GM18517 (cell line): ENCODE measurements around the gene EXOC6B.

ENCODE experiments used
- ATAC-seq: cut with Tn5 transposase; IDR thresholded peaks from one replicate; pipeline ENCODE4 v1.9.1; 2021; ENCODE audit warnings: mild to moderate bottlenecking, moderate library complexity; ENCODE audit not compliant: unreplicated experiment

The EXOC6B gene

DNA sequence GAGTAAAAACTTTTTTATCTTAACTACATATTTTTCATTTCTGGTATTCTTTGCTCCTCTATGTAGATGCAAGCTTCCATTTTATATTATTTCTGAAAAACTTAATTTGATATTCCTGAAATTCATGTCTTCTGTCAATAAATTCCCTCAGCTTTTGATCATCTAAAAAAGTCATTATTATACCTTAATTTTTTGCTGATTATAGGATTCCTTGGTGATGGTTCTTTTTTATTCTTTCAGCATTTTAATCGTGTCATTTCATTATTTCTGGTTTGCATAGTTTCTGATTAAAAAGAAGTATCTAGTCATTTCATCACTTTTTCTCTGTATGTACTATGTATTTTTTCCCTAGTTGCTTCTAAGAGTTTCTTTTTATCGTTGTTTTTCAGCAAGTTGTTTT is 436.4 kb downstream of the EXOC6B start:
- ATAC-seq, result no peak

DNA sequence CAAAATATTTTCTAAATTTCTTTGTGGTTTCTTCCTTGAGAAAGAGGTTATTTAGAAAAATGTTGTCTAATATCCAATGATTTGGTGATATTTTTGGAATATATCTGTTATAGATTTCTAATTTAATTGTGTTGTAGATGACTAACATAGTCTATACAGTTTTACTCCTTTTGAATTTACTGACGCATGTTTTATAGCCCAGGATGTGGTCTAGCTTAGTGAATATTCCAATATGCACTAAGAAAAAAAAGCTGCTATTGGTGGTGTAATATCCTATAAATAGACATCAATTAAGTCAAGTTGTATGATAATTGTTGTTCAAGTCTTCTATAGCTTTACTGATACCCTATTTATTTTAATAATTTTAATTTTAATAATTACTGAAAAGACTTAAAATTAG is 437.6 kb downstream of the EXOC6B start:
- no peak for ATAC-seq

DNA sequence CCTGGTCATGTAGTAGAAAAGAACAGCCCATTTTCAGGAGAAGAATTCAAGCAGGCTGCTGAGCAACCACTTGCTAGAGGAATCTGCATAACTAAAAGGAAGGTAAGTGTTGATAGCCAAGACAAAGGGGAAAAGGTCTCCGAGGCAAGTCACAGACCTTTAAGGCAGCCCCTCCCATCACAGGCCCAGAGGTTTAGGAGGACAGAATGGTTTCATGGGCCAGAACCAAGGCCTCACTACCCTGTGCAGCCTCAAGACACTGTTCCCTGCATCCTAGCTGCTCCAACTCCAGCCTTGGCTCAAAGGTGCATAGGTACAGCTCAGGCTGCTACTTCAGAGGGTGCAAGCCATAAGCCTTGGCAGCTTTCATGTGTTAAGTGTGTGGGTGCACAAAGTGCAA is 439.5 kb downstream of the EXOC6B start:
- no peak for ATAC-seq

DNA sequence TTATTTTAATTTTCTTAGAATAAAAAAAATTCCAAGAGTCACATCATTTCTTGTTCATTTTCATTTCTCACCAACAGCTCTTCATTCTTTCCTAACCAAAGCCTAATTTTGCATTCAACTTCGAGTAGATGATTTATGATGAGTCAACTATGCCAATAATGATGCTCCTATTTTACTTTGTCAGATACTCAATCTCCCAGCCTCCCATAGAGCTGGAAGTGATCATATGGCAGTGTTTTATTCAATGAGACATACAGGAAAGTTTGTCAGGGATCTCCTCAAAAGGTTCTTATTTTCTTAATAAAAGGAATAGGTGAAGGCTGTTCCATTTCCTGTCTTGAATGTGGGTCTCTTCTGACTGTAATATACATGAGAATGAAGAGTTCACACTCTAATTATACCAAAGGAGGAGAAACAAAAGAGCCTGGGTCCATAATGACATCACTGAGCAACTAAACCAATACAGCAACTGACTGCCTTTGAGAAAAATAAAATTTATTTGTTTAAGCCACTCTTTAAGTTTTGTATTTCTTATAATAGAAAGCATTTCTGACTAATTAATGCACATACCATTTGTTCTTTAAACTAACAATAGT is 447.0 kb downstream of the EXOC6B start:
- ATAC-seq, result no peak

DNA sequence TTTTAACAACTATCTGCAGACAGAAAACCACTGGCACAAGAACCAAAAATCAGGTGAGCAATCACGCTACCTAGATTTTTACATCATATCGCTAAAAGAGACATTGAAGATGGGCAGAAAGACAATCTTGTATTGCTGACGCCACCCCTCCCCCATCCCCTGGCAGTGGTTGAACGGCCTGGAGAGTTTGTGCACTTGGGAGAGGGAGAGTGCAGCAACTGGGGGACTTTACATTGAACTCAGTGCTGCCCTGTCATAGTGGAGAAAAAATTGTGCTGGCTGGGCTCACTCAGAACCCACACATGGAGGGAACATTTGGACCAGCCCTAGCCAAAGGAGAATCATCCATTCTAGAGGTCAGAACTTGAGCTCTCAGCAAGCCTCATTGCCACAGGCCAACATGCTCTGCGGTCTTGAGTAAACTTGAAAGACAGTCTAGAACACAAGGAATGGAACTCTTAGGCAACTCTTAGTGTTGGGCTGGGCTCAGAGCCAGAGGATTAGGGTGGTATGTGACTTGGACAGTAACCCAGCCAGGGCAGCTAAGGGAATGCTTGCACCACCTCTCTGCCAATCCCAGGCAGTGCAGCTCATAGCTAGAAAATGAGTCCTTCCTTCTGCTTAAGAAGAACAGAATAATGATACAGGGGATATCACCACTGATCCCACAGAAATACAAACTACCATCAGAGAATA is 458.2 kb downstream of the EXOC6B start:
- ATAC-seq, result no peak

DNA sequence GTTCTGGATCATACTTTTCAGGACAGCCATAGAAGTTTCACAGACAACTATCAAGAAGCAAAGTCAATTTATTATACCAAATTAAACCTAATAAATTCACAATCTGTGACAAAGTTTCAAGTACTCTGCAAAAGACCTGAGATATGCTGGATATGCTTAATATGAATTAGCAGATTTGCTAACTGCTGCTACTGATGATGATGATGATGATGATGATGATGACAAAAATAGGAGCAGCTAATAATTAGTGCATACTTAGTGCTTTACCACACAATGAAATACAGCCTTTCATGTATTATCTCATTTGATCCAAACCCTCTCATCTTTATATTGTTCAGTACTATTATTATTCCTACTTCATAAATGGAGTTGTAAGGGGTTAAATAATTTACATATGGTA is 462.4 kb downstream of the EXOC6B start:
- no peak for ATAC-seq

DNA sequence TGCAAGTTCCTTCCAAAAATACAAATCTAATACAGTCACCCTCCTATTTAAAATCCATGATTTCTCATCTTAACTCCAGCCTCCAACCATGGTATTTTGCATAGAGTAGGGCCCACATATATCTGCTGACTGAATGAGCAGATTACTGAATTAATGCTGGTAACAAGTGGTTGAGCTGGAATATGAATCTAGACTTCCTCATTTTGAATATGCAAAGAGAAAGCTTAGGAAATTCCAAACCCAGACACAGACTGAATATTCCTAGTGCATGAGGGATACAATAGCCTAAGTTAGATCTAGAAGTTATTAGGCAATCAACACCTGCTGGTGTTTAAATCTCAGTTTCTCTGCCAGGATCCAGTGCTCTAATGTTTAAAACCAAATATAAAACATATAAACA is 463.1 kb downstream of the EXOC6B start:
- no peak for ATAC-seq

DNA sequence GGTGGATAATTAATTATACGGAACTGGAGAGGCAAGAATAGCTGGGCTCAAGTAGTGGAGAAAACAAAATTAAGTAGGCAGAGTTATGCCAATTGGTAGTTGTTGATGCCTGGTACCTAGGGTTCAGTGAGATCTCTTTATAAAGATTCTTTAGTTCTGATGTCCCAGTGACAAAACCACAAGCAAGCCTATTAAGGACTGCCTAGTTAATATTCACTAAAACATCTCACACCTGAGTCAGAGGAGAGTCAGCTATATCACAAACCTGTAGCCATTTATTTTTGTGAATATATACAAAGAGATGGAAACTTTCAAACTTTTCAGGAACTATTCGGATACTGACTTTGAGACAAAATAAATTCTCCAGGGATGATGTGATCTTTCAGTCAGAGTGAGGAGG is 464.3 kb downstream of the EXOC6B start:
- no peak for ATAC-seq

DNA sequence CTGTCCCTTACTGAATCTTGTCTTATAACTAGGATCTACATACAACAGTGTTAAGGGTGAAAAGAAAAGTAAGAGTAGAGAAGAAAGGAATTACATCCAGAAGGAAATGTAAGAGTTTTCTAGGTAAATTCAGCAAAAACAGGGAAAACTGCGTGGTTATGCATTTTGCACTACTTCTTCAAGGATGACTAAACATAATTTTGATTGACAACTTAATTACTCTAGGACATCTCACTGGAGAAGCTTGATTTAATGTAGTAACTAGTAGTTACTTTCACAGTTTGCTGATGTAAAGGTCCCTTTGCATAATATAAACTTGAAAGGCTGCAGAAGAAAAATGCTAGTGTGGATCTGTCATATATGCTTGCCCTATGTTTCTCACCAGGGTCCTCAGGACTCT is 464.8 kb downstream of the EXOC6B start:
- ATAC-seq, result no peak

DNA sequence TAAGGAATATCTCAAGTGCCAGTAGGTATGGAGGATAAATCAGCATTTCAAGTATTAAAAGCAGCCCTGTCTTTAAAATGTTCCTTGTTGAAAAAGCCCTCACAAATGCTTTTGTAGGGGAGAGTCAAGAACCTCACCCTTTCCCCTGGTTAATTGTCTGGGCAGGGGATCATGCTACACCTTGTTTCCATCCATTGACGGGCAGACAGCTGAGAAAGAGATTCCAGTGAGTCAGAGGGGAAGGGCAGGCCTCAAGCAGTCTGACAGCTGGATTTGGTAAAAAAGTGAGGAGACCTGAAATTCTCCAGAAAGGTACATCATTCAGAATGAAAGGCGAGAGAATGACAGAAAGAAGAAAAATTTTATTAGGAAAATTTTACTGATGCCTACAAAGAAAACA is 475.0 kb downstream of the EXOC6B start:
- no peak for ATAC-seq

DNA sequence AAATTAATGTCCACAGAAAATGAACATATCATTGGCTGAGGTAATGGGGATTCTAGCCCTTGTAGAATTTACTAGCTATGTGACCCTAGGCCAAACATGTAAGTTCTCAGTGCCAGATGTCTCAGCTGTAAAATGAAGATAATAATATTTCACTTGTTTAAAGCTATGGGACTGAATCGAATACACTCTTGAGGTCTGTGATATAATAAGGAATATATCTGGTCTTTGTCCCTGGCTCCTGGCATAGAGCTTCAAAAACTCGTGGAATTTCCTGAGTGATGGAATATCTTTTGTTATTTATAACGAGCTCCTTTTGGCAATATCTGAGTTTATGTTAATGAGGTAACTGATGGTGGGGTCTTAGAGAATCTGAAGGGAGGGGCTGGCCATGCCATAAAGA is 476.8 kb downstream of the EXOC6B start:
- no peak for ATAC-seq

DNA sequence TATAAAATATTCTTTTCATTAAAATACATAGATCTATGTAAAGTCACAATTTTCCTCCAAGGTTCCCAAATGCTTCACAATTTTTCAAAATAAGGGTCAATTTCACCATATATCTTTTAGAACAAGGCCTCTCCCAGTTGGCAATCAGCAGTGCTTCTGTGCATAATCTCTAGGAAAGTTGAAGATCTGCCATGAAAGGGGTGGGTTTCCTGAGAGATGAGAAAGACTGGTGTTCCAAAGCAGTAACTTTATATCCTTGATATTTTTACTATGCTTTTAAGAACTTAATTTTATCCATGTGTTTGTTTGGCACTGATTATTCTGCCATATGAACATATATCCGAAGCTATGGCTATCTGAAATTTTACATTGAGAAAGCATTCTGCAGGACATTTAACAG is 478.8 kb downstream of the EXOC6B start:
- no peak for ATAC-seq

DNA sequence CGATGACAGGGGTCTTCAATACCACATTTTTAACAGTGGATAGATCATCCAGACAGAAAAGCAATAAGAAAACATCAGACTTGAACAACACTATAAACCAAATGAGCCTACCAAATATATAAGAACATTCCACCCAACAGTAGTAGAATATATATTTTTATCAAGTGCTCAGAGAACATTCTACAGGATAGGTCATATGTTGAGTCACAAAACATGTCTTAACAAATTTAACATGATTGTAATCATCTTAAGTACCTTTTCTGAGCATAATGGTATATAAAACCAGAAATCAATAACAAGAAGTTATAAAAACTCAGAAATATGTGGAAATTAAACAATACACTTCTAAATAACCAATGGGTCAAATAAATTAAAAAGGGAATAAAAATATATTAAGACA is 484.2 kb downstream of the EXOC6B start:
- no peak for ATAC-seq

DNA sequence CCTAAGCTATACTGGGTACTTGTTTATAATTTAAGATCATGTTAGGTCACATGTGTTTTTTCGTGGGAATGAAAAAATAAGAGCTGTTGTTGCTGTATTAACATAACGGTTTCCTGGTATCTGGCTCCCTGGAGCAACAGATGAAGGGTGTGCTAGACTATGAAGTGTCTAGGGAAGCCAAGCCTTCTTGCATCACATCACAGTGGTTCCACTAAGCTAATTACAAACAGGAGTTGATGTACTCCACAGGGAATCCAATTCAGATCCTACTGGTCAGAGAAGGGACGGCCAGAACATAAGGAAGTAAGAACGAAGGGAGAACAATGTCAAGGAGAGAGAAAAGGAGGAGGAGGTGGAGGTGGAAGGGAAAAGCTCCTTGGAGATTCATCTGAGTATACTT is 485.2 kb downstream of the EXOC6B start:
- ATAC-seq, result no peak

DNA sequence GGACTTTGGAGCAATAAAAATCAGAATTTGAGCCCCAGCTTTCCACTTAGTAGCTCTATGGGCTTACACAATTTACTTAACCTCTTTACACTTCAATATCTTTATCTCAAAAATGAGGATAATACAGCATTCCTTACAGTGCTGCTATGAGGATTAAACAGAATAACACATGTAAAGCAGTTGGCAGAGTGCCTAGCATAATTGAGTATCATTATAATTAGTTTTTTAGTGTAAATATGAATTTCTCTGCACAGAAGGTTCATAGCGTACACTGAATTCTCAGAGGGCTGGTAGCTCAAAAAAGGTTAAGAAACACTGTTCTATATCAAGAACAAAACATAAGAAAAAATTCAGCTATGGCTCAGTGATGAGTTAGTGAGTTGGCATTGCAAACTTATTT is 487.8 kb downstream of the EXOC6B start:
- no peak for ATAC-seq

DNA sequence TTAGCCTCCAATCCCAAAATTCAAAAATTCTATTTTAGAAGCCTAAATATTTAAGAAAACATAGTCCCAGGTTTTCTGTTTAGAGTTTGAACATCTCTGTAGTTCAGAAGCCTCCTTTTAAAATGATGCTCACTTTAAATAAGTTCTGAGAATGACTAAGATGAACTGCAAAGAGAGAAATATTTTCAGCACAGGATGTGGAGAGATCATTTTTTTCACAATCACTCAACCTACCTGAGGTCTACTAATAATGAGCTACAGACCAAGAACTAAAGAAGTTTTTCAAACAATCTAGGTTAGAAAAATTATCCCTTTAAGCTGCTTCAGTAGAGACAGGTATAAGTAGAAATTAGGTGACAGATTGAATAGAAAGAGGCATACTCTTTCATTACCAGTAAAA is 493.1 kb downstream of the EXOC6B start:
- no peak for ATAC-seq

DNA sequence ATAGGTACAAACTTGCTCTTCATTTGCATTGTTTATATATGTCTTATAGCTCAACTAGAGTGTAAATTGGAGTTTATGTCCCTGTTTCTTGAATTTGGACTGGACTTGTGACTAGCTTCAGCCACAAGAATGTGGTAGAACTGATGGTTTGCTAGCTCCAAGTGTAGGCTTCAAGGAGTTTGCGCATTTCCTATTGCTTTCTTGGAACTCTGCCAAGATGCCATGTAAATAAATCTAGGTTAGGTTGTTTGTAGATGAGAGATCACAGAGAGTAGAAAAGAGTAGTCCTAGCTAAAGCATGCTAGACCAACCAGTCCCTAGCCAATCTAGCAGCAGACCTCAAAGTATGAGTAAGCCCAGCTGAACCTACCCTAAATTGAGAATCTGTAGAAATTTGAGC is 495.2 kb downstream of the EXOC6B start:
- ATAC-seq, result no peak

DNA sequence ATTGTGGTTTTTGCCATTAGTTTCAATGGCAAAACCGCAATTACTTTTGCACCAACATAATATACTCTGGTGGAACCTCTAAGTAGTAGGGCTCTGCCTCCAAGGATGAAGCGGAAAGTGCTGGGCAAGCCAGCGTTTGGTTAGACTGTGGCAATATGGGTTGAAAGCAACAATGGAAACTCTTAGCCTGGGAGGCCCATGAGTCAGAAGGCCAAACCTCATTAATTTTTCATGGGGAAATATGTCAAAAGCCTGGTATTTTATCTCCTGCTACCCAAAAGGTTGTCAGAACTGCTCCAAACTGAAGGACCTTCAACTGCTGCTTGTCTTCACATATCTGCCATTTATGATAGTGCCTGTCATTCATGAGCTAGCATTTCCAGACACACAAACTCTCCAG is 499.1 kb downstream of the EXOC6B start:
- no peak for ATAC-seq

DNA sequence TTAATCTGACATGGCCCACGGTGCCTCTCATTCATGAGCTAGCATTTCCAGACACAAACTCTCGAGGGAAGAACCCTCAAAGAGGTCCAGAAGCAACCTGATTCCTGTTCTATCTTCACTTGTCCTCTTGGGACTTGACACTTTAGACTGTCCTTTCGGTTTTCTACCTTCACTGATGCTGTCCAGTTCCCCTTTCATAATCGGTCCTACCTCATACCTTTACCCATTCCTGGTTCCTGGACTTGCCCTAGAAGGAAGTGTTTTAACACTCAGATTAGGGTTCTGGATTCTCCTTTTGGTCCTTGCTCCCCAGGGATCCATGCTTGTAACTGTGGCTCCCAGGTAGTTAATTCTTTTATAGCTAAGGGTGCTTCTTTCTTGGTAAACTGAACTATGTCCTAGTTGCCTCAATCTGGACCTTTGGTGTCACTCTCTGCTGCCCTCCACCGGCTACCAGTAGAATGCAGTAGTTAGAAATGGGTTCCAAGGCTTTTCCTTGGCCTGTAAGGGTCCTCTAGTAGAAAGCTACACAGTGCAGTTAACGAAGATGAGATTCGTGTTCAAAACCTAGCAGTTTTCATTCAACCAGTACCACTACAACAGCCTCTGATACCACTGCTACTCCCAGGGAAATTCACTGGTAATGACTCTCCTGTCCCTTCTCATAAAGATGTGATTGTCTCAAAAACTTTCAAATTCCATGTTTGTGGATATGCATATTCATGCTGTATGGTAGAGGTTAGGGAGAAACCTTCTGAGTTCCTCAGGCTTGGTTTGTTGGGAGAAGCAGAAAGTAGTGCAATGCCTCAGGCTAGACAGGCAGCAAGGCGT is 500.0 kb downstream of the EXOC6B start:
- no peak for ATAC-seq

DNA sequence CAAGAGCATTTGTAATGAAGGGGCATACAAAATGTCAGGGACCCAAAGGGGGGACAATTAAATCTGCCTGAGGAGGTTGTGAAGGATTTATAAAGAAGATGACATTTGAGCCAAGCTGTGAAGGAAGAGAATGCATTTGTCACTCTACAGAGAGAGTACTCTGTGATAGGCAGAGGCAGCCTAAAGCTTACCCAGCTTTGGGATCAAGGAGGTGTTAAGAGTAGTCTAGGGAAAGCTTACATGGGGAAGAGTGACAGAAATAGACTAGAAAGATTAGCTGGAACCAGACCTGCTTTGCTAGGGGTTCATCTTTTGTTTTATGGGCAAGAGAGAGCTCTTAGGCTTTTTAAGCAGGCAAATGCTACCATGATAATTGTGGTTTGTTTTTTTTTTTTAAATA is 509.1 kb downstream of the EXOC6B start:
- no peak for ATAC-seq

DNA sequence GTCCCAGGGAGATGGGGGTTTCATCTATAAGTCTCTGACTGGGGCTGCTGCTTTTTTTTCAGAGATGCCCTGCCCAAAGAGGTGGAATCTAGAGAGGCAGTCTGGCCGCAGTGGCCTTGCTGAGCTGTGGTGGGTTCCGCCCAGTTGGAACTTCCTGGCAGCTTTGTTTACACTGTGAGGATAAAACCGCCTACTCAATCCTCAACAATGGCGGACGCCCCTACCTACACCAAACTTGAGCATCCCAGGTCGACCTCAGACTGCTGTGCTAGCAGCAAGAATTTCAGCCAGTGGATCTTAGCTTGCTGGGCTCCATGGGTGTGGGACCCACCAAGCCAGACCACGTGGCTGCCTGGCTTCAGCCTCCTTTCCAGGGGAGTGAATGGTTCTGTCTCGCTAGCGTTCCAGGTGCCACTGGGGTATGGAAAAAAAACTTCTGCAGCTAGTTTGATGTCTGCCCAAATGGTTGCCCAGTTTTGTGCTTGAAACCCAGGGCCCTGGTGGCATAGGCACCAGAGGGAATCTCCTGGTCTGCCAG is 525.6 kb downstream of the EXOC6B start:
- ATAC-seq, result no peak

DNA sequence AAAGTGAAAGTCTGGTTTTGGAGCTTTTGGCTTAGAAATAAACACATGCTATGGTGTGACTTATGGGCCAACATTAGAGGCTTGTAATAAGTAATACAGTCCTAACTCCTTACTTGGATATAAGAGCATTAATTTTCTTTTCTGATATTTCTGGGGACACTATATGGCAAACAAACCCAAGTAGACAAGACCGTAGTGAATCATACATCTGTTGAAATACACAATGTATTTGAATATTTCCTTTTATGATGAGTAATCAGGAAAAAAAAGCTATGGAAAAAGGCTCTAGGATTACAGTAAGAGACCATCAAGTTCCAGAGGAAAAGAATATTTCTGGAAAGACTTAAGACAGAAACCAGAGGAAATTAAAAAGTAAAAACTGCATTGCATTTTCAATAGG is 532.2 kb downstream of the EXOC6B start:
- no peak for ATAC-seq
